GM19193 (cell line): Measurements from ENCODE around the gene EPS8L2.

Experiments
- POLR2A ChIP-seq: IDR thresholded peaks from 4 replicates; pipeline ENCODE4 v1.6.1; 2011; ENCODE audit not compliant: insufficient read depth, insufficient read length; ENCODE audit errors: extremely low read depth

EPS8L2 gene

GRCh38 chr11:679271-680207 is 26.5 kb upstream of the EPS8L2 start:
- no peak for TF ChIP-seq POLR2A

GRCh38 chr11:680476-680875 is 25.6 kb upstream of the EPS8L2 start:
- TF ChIP-seq POLR2A, result no peak

- no peak for TF ChIP-seq POLR2A
Measured at GRCh38 chr11:680970-681369, 25.1 kb upstream of the EPS8L2 start.

- TF ChIP-seq POLR2A, result no peak
Measured at GRCh38 chr11:686451-687243, 19.4 kb upstream of the EPS8L2 start.

- no peak for TF ChIP-seq POLR2A
Measured at GRCh38 chr11:687751-688150, 18.3 kb upstream of the EPS8L2 start.

- TF ChIP-seq POLR2A, result no peak
Measured at GRCh38 chr11:688681-689080, 17.4 kb upstream of the EPS8L2 start.

- TF ChIP-seq POLR2A, result no peak
Measured at GRCh38 chr11:689625-690024, 16.4 kb upstream of the EPS8L2 start.

- TF ChIP-seq POLR2A, result no peak
Measured at GRCh38 chr11:690738-691633, 15.0 kb upstream of the EPS8L2 start.

GRCh38 chr11:691710-692590 is 14.1 kb upstream of the EPS8L2 start:
- TF ChIP-seq POLR2A, result no peak

GRCh38 chr11:692824-693414 is 13.1 kb upstream of the EPS8L2 start:
- no peak for TF ChIP-seq POLR2A

GRCh38 chr11:693415-693831 is 12.6 kb upstream of the EPS8L2 start:
- no peak for TF ChIP-seq POLR2A

GRCh38 chr11:693887-694562 is 12.0 kb upstream of the EPS8L2 start:
- no peak for TF ChIP-seq POLR2A
